A673 (cell line): ENCODE results near the gene GMPR.

ENCODE experiments used
- CTCF ChIP-seq: fragments of 300-800, 200-600 bp; sonication (generic); conservative IDR thresholded peaks from 2 replicates; pipeline ENCODE4 v1.5.1; 2017; ENCODE audit warnings: low read depth, mild to moderate bottlenecking, antibody characterized with exemption, low read length, moderate library complexity, mixed read lengths
- EZH2 ChIP-seq: fragments of 200-600 bp; sonication (generic); IDR thresholded peaks from 2 replicates; pipeline ENCODE4 v1.6.1; 2017; ENCODE audit warnings: borderline replicate concordance, low read depth, mild to moderate bottlenecking, mixed read lengths, antibody characterized with exemption, low read length; ENCODE audit not compliant: poor library complexity, severe bottlenecking

DNA sequence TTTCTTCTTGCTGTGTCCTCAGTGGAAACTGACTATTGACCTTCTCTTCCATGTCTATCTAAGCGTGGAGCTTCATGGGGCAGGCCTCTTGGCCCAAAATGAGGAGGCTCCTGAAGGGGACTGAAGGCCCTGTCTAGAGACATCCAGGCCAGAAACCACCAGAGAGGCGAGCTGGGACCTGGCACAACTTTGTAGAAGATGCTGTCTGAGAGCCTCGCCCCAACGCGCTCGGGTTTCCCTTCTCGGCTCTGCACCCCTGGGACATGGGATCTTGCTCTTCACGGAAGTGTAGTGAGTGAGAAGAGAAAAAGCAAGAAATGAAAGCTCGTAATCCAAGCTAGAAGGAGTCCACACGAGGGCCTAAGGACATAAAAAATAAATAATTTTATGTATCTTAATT is 96.8 kb downstream of the GMPR start:
- TF ChIP-seq CTCF (no peak), EZH2 (no peak)
